Testis (tissue), 3 donors: Measurements from ENCODE around the gene GGTLC1. TPM values are rescaled to one million over a fixed set of nuclear protein-coding genes. Genes with fewer than 3 reads are reported as not detected.

Source experiments
- DNase-seq: peaks from one replicate; pipeline ENCODE4 v3.0.0-alpha.2; 2019
- H3K27ac ChIP-seq, 2 donors: fragments of 200-600 bp; sonication (generic); one replicate each; pipeline ENCODE4 v1.5.1; 2019
- H3K27me3 ChIP-seq: fragments of 200-600 bp; sonication (generic); one replicate; pipeline ENCODE4 v1.5.1; 2019
- H3K36me3 ChIP-seq: fragments of 200-600 bp; sonication (generic); one replicate; pipeline ENCODE4 v1.5.1; 2017; ENCODE audit warnings: low read depth; ENCODE audit errors: missing control alignments
- H3K4me1 ChIP-seq: fragments of 200-600 bp; sonication (generic); one replicate; pipeline ENCODE4 v1.5.1; 2019
- H3K4me3 ChIP-seq, 2 donors: fragments of 200-600 bp; sonication (generic); one replicate each; pipeline ENCODE4 v1.5.1; 2017 to 2019
- H3K9me3 ChIP-seq: fragments of 200-600 bp; sonication (generic); one replicate; pipeline ENCODE4 v1.5.1; 2017
- POLR2A ChIP-seq: fragments of 450-650 bp; IDR thresholded peaks from one replicate; pipeline ENCODE4 v1.6.1; 2017; ENCODE audit warnings: antibody characterized with exemption, mild to moderate bottlenecking, moderate library complexity
- WGBS, 2 donors: methylation state at CpG; one replicate each; pipeline ENCODE4 v1.1.5; 2018; 5-methylcytosine and 5-hydroxymethylcytosine counted together
- intact Hi-C: fragments of 100-400 bp; cut with DNase I; formaldehyde crosslinking; loops from one replicate; pipeline ENCODE4 v1.15.1; 2023; ENCODE audit warnings: low total_unique reads
- polyA plus RNA-seq: library from polyadenylated mRNA; stranded (reverse); fragments of 350-450 nt; fragmentation: Illumina TruSeq; extraction: RNeasy Lipid Tissue Mini Kit (QIAGEN cat#74804); gene quantifications from one replicate; pipeline ENCODE4 v1.2.3, GENCODE V29; 2014; ENCODE audit warnings: low read depth, low replicate concordance; ENCODE audit not compliant: insufficient read depth
- total RNA-seq, 2 donors: library from RNA; depleted of rRNA; stranded (reverse); fragments of >200 nt; gene quantifications; one replicate each; pipeline ENCODE4 v1.2.3, GENCODE V29; 2016
- TF ChIP-seq, protein P1 (sequence below), 3 experiments: fragments of 450-650 bp in 2 of 3; fragments of 200-600 bp in 1 of 3; sonication (generic) in 1 of 3; IDR thresholded peaks; one replicate each; pipeline ENCODE4 v1.5.1; 2016 to 2019; ENCODE audit warnings: antibody characterized with exemption in 3 of 3, mild to moderate bottlenecking in 2 of 3, moderate library complexity in 1 of 3

Gene GGTLC1
- total and polyA plus RNA-seq, 3 donors from 2014 or later: 6.9 to 20.7 (median 13.4) TPM

- Histone ChIP-seq H3K36me3 (no peaks in the 10 kb centered on the region), H3K9me3 (no peaks in the 10 kb centered on the region), H3K27me3 (no peaks in the 10 kb centered on the region), H3K27ac (no peak overlapping the region), H3K4me3 (no peak overlapping the region), H3K4me1 (no peaks in the 10 kb centered on the region)
- 64 to 71% methylated on average over 13 of the region's 13 CpGs for WGBS, 2 donors
- no peak for TF ChIP-seq POLR2A
- TF ChIP-seq, protein P1, sequence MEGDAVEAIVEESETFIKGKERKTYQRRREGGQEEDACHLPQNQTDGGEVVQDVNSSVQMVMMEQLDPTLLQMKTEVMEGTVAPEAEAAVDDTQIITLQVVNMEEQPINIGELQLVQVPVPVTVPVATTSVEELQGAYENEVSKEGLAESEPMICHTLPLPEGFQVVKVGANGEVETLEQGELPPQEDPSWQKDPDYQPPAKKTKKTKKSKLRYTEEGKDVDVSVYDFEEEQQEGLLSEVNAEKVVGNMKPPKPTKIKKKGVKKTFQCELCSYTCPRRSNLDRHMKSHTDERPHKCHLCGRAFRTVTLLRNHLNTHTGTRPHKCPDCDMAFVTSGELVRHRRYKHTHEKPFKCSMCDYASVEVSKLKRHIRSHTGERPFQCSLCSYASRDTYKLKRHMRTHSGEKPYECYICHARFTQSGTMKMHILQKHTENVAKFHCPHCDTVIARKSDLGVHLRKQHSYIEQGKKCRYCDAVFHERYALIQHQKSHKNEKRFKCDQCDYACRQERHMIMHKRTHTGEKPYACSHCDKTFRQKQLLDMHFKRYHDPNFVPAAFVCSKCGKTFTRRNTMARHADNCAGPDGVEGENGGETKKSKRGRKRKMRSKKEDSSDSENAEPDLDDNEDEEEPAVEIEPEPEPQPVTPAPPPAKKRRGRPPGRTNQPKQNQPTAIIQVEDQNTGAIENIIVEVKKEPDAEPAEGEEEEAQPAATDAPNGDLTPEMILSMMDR (IDR thresholded peaks at IDR 0.05): no peak
- intact Hi-C loops: no loop called here
- DNase-seq: no peak
Observed at GRCh38 chr20:23954008-23954745, 34.4 kb downstream of the GGTLC1 start.

- 63 to 65% methylated on average over 2 to 3 of the region's 3 CpGs for WGBS, 2 donors
Observed at GRCh38 chr20:23946206-23946605, 42.4 kb downstream of the GGTLC1 start.

GRCh38 chr20:23943304-23943703, 45.3 kb downstream of the GGTLC1 start:
- no peak for TF ChIP-seq POLR2A
- TF ChIP-seq, protein P1 (IDR thresholded peaks at IDR 0.05): no peak
- Histone ChIP-seq H3K36me3 (no peaks in the 10 kb centered on the region), H3K27me3 (no peaks in the 10 kb centered on the region), H3K4me3 (no peak overlapping the region), H3K27ac (no peak overlapping the region), H3K9me3 (no peaks in the 10 kb centered on the region), H3K4me1 (no peaks in the 10 kb centered on the region)
- intact Hi-C loops: no loop called here
- WGBS, 2 donors: 83 to 93% methylated on average over 5 of the region's 5 CpGs
- no peak for DNase-seq

More at GRCh38 chr20:23946206-23946605, 42.4 kb downstream of the GGTLC1 start:
- Histone ChIP-seq H3K27me3 (no peaks in the 10 kb centered on the region), H3K4me1 (no peaks in the 10 kb centered on the region), H3K36me3 (no peaks in the 10 kb centered on the region), H3K27ac (no peak overlapping the region), H3K4me3 (no peak overlapping the region), H3K9me3 (no peaks in the 10 kb centered on the region)
- DNase-seq: no peak
- intact Hi-C loops: no loop called here
- TF ChIP-seq POLR2A: no peak
- TF ChIP-seq, protein P1 (IDR thresholded peaks at IDR 0.05): no peak

- no peak overlapping the region for H3K4me3 ChIP-seq
- no peak for TF ChIP-seq POLR2A
- TF ChIP-seq, protein P1 (IDR thresholded peaks at IDR 0.05): no peak
Observed at GRCh38 chr20:23939641-23940040, 48.9 kb downstream of the GGTLC1 start.

GRCh38 chr20:23939063-23939462, 49.5 kb downstream of the GGTLC1 start:
- Histone ChIP-seq H3K4me1 (no peaks in the 10 kb centered on the region), H3K9me3 (no peaks in the 10 kb centered on the region), H3K27me3 (no peaks in the 10 kb centered on the region), H3K27ac (no peak overlapping the region), H3K4me3 (no peak overlapping the region), H3K36me3 (no peaks in the 10 kb centered on the region)
- TF ChIP-seq, protein P1 (IDR thresholded peaks at IDR 0.05): no peak
- no peak for TF ChIP-seq POLR2A
- no peak for DNase-seq
- intact Hi-C loops: no loop called here
- 67 to 77% methylated on average over 1 to 2 of the region's 2 CpGs for WGBS, 2 donors

More at GRCh38 chr20:23939641-23940040, 48.9 kb downstream of the GGTLC1 start:
- Histone ChIP-seq H3K36me3 (no peaks in the 10 kb centered on the region), H3K27ac (no peak overlapping the region), H3K4me1 (no peaks in the 10 kb centered on the region), H3K27me3 (no peaks in the 10 kb centered on the region), H3K9me3 (no peaks in the 10 kb centered on the region)
- no peak for DNase-seq
- intact Hi-C loops: no loop called here
